ENCODE data around the gene FLT3.

- TF ChIP-seq CTCF (IDR thresholded peaks at IDR 0.05) (no peak), POLR2A (IDR thresholded peaks at IDR 0.05) (no peak)
These were observed 131.1 kb downstream of the FLT3 start, which contains the start of gene CDX2 for GRCh38 chr13:27969082-27969865.
